HepG2 (cell line): ENCODE results near the gene SMURF1.

Experiments used
- BHLHE40 ChIP-seq: IDR thresholded peaks from 2 replicates; pipeline ENCODE4 v1.6.1; 2011; ENCODE audit warnings: low read length, improper control_type of control experiment
- ETS1 ChIP-seq: sonication (generic); formaldehyde crosslinking; IDR thresholded peaks from 2 replicates; pipeline ENCODE4 v1.4.0; 2020; ENCODE audit warnings: missing genetic modification reagents
- FOXK2 ChIP-seq: fragments of 450-650 bp; IDR thresholded peaks from 2 replicates; pipeline ENCODE4 v1.6.1; 2016
- PCBP1 ChIP-seq: fragments of 200-400 bp; formaldehyde crosslinking; IDR thresholded peaks from 2 replicates; pipeline ENCODE4 v1.6.1; 2017; ENCODE audit warnings: mild to moderate bottlenecking, low read depth, low read length, borderline replicate concordance
- RNF219 ChIP-seq: sonication (generic); formaldehyde crosslinking; IDR thresholded peaks from 2 replicates; pipeline ENCODE4 v1.5.0; 2020; ENCODE audit warnings: mild to moderate bottlenecking, missing genetic modification reagents
- ZEB1 ChIP-seq: IDR thresholded peaks from 2 replicates; pipeline ENCODE4 v1.6.1; 2012; ENCODE audit warnings: mild to moderate bottlenecking, low read depth, inconsistent platforms; ENCODE audit not compliant: insufficient replicate concordance

- TF ChIP-seq FOXK2 (no peak), BHLHE40 (no peak), ZEB1 (no peak), PCBP1 (no peak), RNF219 (no peak), ETS1 (CRISPR knock-in tag) (no peak)
These were observed 47.6 kb downstream of the SMURF1 start for GRCh38 chr7:99096124-99096887.
